Astrocyte of the spinal cord (primary cell): ENCODE measurements around the gene OR6Q1.

Experiments
- DNase-seq: peaks from one replicate; pipeline ENCODE4 v3.0.0; 2011; ENCODE audit warnings: low read depth, low spot score
- H3K4me3 ChIP-seq: 2 replicates; pipeline ENCODE4 v1.5.1; 2011; ENCODE audit warnings: low read depth, mild to moderate bottlenecking, low read length, moderate library complexity
- CTCF ChIP-seq: IDR thresholded peaks from 2 replicates; pipeline ENCODE4 v1.5.1; 2012; ENCODE audit warnings: low read depth, mild to moderate bottlenecking, low read length, inconsistent platforms
- in situ Hi-C: cut with HindIII; loops from 2 replicates; pipeline ENCODE4 v1.10.0; 2017; ENCODE audit warnings: low sequenced_read_pairs

Gene OR6Q1

GRCh38 chr11:58047818-58048217, 17.1 kb downstream of the OR6Q1 start:
- in situ Hi-C loops = no loop called here
- no peak for TF ChIP-seq CTCF
- no peak for DNase-seq
- H3K4me3 ChIP-seq = no peak overlapping the region

GRCh38 chr11:58055806-58056401, 25.2 kb downstream of the OR6Q1 start:
- in situ Hi-C loops = no loop called here

GRCh38 chr11:58057481-58057880, 26.7 kb downstream of the OR6Q1 start:
- TF ChIP-seq CTCF = no peak
- H3K4me3 ChIP-seq = no peak overlapping the region
- in situ Hi-C loops = no loop called here
- peak; percentile 66 for DNase-seq

More at GRCh38 chr11:58055806-58056401, 25.2 kb downstream of the OR6Q1 start:
- DNase-seq = no peak
- TF ChIP-seq CTCF = no peak
- H3K4me3 ChIP-seq = no peak overlapping the region

- no peak for DNase-seq
- no peak for TF ChIP-seq CTCF
- in situ Hi-C loops = no loop called here
- no peak overlapping the region for H3K4me3 ChIP-seq
Observed at GRCh38 chr11:58058276-58059006, 27.7 kb downstream of the OR6Q1 start.

- peak; percentile 91 for DNase-seq
- no peak for TF ChIP-seq CTCF
- H3K4me3 ChIP-seq = no peak overlapping the region
- in situ Hi-C loops = no loop called here
Observed at GRCh38 chr11:58059007-58059350, 28.2 kb downstream of the OR6Q1 start.

GRCh38 chr11:58060535-58060934, 29.8 kb downstream of the OR6Q1 start:
- no peak for TF ChIP-seq CTCF
- in situ Hi-C loops = no loop called here
- no peak for DNase-seq
- no peak overlapping the region for H3K4me3 ChIP-seq
